HepG2 (cell line): Measurements from ENCODE around the gene SYCP2L. TPM values are rescaled to one million over a fixed set of nuclear protein-coding genes. Genes with fewer than 3 reads are reported as not detected.

ENCODE experiments used
- ATF6 ChIP-seq: sonication (generic); formaldehyde crosslinking; conservative IDR thresholded peaks from 2 replicates; pipeline ENCODE4 v1.4.0; 2020; ENCODE audit warnings: missing genetic modification reagents
- BCL6 ChIP-seq: IDR thresholded peaks from 2 replicates; pipeline ENCODE4 v1.6.1; 2016; ENCODE audit warnings: missing genetic modification reagents, missing compliant biosample characterization
- CHCHD3 ChIP-seq: sonication (generic); formaldehyde crosslinking; IDR thresholded peaks from 2 replicates; pipeline ENCODE4 v1.8.0; 2022; ENCODE audit warnings: mild to moderate bottlenecking, missing genetic modification reagents, moderate library complexity
- CHD4 ChIP-seq: fragments of 200-600 bp; sonication (generic); IDR thresholded peaks from 2 replicates; pipeline ENCODE4 v1.7.0; 2017; ENCODE audit warnings: mild to moderate bottlenecking, low read length, borderline replicate concordance
- CREM ChIP-seq, 2 experiments: sonication (generic) in 1 of 2; formaldehyde crosslinking in 1 of 2; IDR thresholded peaks; 2 replicates each; pipeline versions ENCODE4 v1.4.0 to v1.6.1; 2016 to 2020; ENCODE audit warnings: antibody characterized with exemption in 1 of 2, mild to moderate bottlenecking in 1 of 2, missing genetic modification reagents in 1 of 2
- HIVEP1 ChIP-seq: sonication (generic); formaldehyde crosslinking; IDR thresholded peaks from 2 replicates; pipeline ENCODE4 v1.4.0; 2020; ENCODE audit warnings: mild to moderate bottlenecking, missing genetic modification reagents
- JUNB ChIP-seq: sonication (generic); formaldehyde crosslinking; IDR thresholded peaks from 2 replicates; pipeline ENCODE4 v1.8.0; 2022; ENCODE audit warnings: missing genetic modification reagents, mild to moderate bottlenecking, borderline replicate concordance
- KDM3A ChIP-seq: IDR thresholded peaks from 2 replicates; pipeline ENCODE4 v1.6.1; 2018; ENCODE audit warnings: low read depth, missing compliant biosample characterization
- NFKBIZ ChIP-seq: IDR thresholded peaks from 2 replicates; pipeline ENCODE4 v1.6.1; 2018; ENCODE audit warnings: missing genetic modification reagents, missing compliant biosample characterization
- PPARG ChIP-seq: conservative IDR thresholded peaks from 2 replicates; pipeline ENCODE4 v1.6.1; 2016; ENCODE audit warnings: missing biosample characterization, missing genetic modification reagents
- RXRB ChIP-seq: IDR thresholded peaks from 2 replicates; pipeline ENCODE4 v1.6.1; 2016; ENCODE audit warnings: borderline replicate concordance, missing genetic modification reagents, missing compliant biosample characterization
- STAT5B ChIP-seq: sonication (generic); formaldehyde crosslinking; IDR thresholded peaks from 2 replicates; pipeline ENCODE4 v1.4.0; 2020; ENCODE audit warnings: missing genetic modification reagents
- THRA ChIP-seq: sonication (generic); formaldehyde crosslinking; IDR thresholded peaks from 2 replicates; pipeline ENCODE4 v1.4.0; 2020; ENCODE audit warnings: missing genetic modification reagents, borderline replicate concordance
- ZNF616 ChIP-seq: sonication (generic); formaldehyde crosslinking; IDR thresholded peaks from 2 replicates; pipeline ENCODE4 v1.5.0; 2020; ENCODE audit warnings: low read depth, mild to moderate bottlenecking, missing genetic modification reagents
- ZNF713 ChIP-seq: sonication (generic); formaldehyde crosslinking; IDR thresholded peaks from 2 replicates; pipeline ENCODE4 v1.4.0; 2020; ENCODE audit warnings: mild to moderate bottlenecking, missing genetic modification reagents
- ZNF879 ChIP-seq: sonication (generic); formaldehyde crosslinking; IDR thresholded peaks from 2 replicates; pipeline ENCODE4 v1.8.1; 2023; ENCODE audit warnings: missing genetic modification reagents
- ZNF883 ChIP-seq: sonication (generic); formaldehyde crosslinking; IDR thresholded peaks from 2 replicates; pipeline ENCODE4 v1.5.1; 2020; ENCODE audit warnings: mild to moderate bottlenecking, missing genetic modification reagents; ENCODE audit errors: not compliant biosample characterization
- polyA plus RNA-seq, 8 experiments: library from polyadenylated mRNA; depleted of rRNA in 3 of 8; stranded (reverse) in 7 of 8; unstranded in 1 of 8; fragments of >200 nt; fragmentation: Illumina TruSeq in 4 of 8; extraction: Trizol in 4 of 8; gene quantifications; 2 replicates each; pipeline versions ENCODE4 v1.2.1 to v1.2.3, GENCODE V29; 2011 to 2016; ENCODE audit warnings: low read depth in 4 of 8, missing spikeins in 1 of 8, mixed read lengths in 1 of 8; ENCODE audit not compliant: insufficient read depth in 1 of 8
- total RNA-seq, 5 experiments: library from RNA; depleted of rRNA; stranded (reverse); fragments of >200 nt; fragmentation: Illumina TruSeq; extraction: Trizol; gene quantifications; 2 replicates each; pipeline ENCODE4 v1.2.3, GENCODE V29; 2016; ENCODE audit warnings: low read depth in 1 of 5
- TF ChIP-seq, protein P1 (sequence below): sonication (generic); formaldehyde crosslinking; IDR thresholded peaks from 2 replicates; pipeline ENCODE4 v1.5.1; 2020; ENCODE audit warnings: mild to moderate bottlenecking, missing genetic modification reagents, moderate library complexity
- TF ChIP-seq, protein P2 (sequence below): sonication (generic); formaldehyde crosslinking; IDR thresholded peaks from 2 replicates; pipeline ENCODE4 v1.4.0; 2020; ENCODE audit warnings: missing genetic modification reagents, borderline replicate concordance

Gene SYCP2L
- total and polyA plus RNA-seq, 2 of the 13 experiments (the other 11 are each of a cell fraction or from before 2014, with no cell fraction given): 0.22 to 0.54 TPM

DNA sequence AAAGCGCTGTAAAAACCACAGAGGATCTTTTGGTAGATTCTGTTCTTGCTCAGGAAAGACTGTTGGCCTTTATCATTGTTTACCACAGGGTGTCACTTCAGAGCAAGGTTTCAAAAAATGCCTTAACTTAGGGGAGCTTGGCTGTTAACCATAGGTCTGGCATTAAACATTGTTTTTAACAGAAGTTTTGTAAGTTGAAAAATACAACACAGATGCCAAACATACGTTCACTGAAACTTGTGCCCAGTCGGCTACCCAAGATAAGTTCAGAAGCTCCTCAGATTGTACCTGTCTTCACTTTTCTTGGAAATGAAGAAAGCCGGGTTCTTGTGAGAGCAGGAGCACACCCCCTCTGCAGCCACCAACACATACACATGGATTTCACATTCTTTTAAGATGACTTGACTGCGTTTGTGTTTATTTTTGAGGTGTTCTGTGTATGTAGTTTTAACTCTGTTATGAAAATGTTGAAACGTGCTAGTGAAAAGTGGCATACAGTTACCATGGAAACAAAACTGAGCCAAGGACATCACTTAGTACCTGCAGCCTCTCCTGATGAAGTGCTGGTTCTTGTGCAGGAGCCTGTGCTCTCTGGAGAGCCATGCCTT, 64.9 kb downstream of the SYCP2L start (continued):
- TF ChIP-seq, protein P1, sequence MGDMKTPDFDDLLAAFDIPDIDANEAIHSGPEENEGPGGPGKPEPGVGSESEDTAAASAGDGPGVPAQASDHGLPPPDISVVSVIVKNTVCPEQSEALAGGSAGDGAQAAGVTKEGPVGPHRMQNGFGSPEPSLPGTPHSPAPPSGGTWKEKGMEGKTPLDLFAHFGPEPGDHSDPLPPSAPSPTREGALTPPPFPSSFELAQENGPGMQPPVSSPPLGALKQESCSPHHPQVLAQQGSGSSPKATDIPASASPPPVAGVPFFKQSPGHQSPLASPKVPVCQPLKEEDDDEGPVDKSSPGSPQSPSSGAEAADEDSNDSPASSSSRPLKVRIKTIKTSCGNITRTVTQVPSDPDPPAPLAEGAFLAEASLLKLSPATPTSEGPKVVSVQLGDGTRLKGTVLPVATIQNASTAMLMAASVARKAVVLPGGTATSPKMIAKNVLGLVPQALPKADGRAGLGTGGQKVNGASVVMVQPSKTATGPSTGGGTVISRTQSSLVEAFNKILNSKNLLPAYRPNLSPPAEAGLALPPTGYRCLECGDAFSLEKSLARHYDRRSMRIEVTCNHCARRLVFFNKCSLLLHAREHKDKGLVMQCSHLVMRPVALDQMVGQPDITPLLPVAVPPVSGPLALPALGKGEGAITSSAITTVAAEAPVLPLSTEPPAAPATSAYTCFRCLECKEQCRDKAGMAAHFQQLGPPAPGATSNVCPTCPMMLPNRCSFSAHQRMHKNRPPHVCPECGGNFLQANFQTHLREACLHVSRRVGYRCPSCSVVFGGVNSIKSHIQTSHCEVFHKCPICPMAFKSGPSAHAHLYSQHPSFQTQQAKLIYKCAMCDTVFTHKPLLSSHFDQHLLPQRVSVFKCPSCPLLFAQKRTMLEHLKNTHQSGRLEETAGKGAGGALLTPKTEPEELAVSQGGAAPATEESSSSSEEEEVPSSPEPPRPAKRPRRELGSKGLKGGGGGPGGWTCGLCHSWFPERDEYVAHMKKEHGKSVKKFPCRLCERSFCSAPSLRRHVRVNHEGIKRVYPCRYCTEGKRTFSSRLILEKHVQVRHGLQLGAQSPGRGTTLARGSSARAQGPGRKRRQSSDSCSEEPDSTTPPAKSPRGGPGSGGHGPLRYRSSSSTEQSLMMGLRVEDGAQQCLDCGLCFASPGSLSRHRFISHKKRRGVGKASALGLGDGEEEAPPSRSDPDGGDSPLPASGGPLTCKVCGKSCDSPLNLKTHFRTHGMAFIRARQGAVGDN (CRISPR knock-in tag): no peak
- TF ChIP-seq ZNF616 (CRISPR knock-in tag) (no peak), HIVEP1 (CRISPR knock-in tag) (no peak), PPARG (CRISPR knock-in tag) (peak; percentile 52; the same call in 1 of the 2 replicates), BCL6 (CRISPR knock-in tag) (no peak), ZNF883 (no peak), ATF6 (0 out of 2 replicates have a peak, but pooled peaks have one; percentile 28), CHD4 (peak; percentile 66; the same call in 1 of the 2 replicates), NFKBIZ (CRISPR knock-in tag) (0 out of 2 replicates have a peak, but pooled peaks have one; percentile 28), CHCHD3 (CRISPR knock-in tag) (no peak), CREM (IDR thresholded peaks at IDR 0.05) (no peak), CREM (CRISPR knock-in tag; IDR thresholded peaks at IDR 0.05) (no peak), ZNF713 (CRISPR knock-in tag) (no peak), JUNB (CRISPR knock-in tag) (no peak), STAT5B (CRISPR knock-in tag) (no peak), RXRB (CRISPR knock-in tag) (no peak), ZNF879 (CRISPR knock-in tag) (no peak), THRA (CRISPR knock-in tag) (no peak), KDM3A (no peak; the same call in 1 of the 2 replicates)
- TF ChIP-seq, protein P2, sequence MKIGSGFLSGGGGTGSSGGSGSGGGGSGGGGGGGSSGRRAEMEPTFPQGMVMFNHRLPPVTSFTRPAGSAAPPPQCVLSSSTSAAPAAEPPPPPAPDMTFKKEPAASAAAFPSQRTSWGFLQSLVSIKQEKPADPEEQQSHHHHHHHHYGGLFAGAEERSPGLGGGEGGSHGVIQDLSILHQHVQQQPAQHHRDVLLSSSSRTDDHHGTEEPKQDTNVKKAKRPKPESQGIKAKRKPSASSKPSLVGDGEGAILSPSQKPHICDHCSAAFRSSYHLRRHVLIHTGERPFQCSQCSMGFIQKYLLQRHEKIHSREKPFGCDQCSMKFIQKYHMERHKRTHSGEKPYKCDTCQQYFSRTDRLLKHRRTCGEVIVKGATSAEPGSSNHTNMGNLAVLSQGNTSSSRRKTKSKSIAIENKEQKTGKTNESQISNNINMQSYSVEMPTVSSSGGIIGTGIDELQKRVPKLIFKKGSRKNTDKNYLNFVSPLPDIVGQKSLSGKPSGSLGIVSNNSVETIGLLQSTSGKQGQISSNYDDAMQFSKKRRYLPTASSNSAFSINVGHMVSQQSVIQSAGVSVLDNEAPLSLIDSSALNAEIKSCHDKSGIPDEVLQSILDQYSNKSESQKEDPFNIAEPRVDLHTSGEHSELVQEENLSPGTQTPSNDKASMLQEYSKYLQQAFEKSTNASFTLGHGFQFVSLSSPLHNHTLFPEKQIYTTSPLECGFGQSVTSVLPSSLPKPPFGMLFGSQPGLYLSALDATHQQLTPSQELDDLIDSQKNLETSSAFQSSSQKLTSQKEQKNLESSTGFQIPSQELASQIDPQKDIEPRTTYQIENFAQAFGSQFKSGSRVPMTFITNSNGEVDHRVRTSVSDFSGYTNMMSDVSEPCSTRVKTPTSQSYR: no peak
